ENCODE data around the gene LRMDA. TPM values are rescaled to one million over a fixed set of nuclear protein-coding genes. Genes with fewer than 3 reads are reported as not detected.

Gene LRMDA
- total and polyA plus RNA-seq, 2 donors (not counting 1 experiment from before 2014, with no cell fraction given): 0.12 TPM; not detected in 1

DNA sequence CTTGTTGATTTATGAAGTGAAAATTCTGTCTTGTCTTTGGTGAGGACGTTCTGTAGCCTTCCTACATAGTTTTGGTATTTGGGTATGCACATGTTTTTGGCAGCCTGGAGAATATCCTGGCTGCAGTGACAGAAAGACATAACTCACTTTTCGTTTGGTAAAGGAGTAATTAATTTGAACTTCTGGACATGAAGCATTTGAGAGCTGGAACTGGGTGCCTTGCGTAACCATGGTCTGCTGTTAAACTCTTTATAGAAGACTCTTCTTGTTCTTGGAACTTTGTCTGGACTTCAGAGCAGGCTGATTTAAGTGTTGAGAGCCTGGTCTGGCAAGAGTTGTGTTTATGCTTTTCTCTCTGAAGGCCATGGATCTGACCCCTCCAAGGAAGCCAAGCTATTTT is 231.3 kb downstream of the LRMDA start:
- CTCF ChIA-PET: no interaction called here
- Histone ChIP-seq H3K4me2 (replicated peaks; ENCODE audit: low read depth, low read length, poor library complexity, severe bottlenecking) (no peak overlapping the region), H3K4me1 (ENCODE audit: control insufficient read depth in 2 of 2, insufficient read depth in 2 of 2, low read length in 2 of 2) (no peaks in the 10 kb centered on the region), H3K27ac (ENCODE audit: low read length in 2 of 2) (no peak overlapping the region), H3K9me3 (ENCODE audit: control extremely low read depth in 1 of 3, control insufficient read depth in 2 of 3, insufficient read depth in 1 of 3, low read length in 2 of 3) (no peaks in the 10 kb centered on the region), H3K4me3 (ENCODE audit: control extremely low read depth in 1 of 5, extremely low read depth in 1 of 5, insufficient read depth in 1 of 5, low read depth in 2 of 5, low read length in 4 of 5) (no peak overlapping the region), H4K20me1 (ENCODE audit: control insufficient read depth, insufficient read depth, low read length, poor library complexity, severe bottlenecking) (no peaks in the 10 kb centered on the region), H3K36me3 (replicated peaks in 1 of 2; ENCODE audit: control extremely low read depth in 1 of 2, control insufficient read depth in 1 of 2, extremely low read depth in 1 of 2, insufficient read depth in 2 of 2, low read length in 1 of 2) (no peaks in the 10 kb centered on the region), H3K27me3 (replicated peaks in 1 of 4; ENCODE audit: control extremely low read depth in 1 of 4, control insufficient read depth in 3 of 4, insufficient read depth in 4 of 4, low read length in 3 of 4) (peaks cover 0 to 5% (median 0%) of the 10 kb centered on the region in 4 experiments), H2AFZ (ENCODE audit: insufficient read depth, low read depth, low read length, poor library complexity, severe bottlenecking) (no peak overlapping the region), H3K9ac (ENCODE audit: low read length) (no peak overlapping the region), H3K79me2 (ENCODE audit: control insufficient read depth, insufficient read depth, low read length) (no peaks in the 10 kb centered on the region)
- Mint-ChIP-seq H3K27me3 (peaks cover 8% of the 10 kb centered on the region), H3K4me3 (no peak overlapping the region), H3K4me1 (no peaks in the 10 kb centered on the region), H3K27ac (no peak overlapping the region), H3K9me3 (ENCODE audit: insufficient read depth) (no peaks in the 10 kb centered on the region)
- TF ChIP-seq, protein P1, sequence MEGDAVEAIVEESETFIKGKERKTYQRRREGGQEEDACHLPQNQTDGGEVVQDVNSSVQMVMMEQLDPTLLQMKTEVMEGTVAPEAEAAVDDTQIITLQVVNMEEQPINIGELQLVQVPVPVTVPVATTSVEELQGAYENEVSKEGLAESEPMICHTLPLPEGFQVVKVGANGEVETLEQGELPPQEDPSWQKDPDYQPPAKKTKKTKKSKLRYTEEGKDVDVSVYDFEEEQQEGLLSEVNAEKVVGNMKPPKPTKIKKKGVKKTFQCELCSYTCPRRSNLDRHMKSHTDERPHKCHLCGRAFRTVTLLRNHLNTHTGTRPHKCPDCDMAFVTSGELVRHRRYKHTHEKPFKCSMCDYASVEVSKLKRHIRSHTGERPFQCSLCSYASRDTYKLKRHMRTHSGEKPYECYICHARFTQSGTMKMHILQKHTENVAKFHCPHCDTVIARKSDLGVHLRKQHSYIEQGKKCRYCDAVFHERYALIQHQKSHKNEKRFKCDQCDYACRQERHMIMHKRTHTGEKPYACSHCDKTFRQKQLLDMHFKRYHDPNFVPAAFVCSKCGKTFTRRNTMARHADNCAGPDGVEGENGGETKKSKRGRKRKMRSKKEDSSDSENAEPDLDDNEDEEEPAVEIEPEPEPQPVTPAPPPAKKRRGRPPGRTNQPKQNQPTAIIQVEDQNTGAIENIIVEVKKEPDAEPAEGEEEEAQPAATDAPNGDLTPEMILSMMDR (IDR thresholded peaks at IDR 0.05): no peak
- POLR2A ChIA-PET: no interaction called here
- WGBS (ENCODE audit: insufficient coverage): 81% methylated on average over 2 of the region's 3 CpGs
- ATAC-seq (ENCODE audit: low read depth) (no peak), DNase-seq (no peak)
- intact Hi-C loops (cut with micrococcal nuclease): no loop called here

DNA sequence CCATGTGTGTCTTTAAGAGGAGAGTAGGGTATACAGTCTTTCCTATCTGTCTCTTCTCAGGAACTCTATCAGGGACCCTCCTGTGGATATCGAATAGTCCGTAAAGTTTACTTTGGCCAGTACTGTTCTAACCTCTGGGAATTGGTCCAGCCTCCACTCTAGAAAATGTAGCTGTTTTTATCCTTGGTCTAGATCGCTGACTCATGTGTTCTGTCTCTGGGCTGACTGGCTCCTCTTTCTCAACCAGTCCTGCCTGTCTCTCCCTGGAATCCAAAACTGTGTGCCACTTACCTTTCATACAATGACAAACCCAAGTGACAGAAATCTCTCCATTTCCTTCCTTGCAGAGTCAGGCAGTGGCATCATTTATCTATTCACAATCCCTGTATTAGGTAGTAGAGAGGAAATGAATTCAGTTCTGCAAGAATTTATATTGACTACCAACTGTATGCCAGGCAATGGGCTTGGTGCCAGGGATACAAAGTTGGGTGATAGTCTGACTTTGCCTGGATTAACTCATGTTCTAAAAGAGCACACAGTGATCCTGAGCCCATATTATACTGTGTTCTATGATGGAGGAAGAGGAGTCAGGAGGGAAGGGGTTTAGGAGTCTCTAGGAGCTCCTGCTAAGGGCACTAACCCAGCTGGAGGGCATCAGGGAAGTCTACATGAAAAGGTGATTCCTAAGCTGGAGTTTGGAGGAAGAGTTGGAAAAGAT is 232.7 kb downstream of the LRMDA start:
- Histone ChIP-seq H3K9me3 (ENCODE audit: control extremely low read depth in 1 of 3, control insufficient read depth in 2 of 3, insufficient read depth in 1 of 3, low read length in 2 of 3) (no peaks in the 10 kb centered on the region), H3K27ac (ENCODE audit: low read length in 2 of 2) (no peak overlapping the region), H3K79me2 (ENCODE audit: control insufficient read depth, insufficient read depth, low read length) (no peaks in the 10 kb centered on the region), H3K9ac (ENCODE audit: low read length) (no peak overlapping the region), H3K36me3 (replicated peaks in 1 of 2; ENCODE audit: control extremely low read depth in 1 of 2, control insufficient read depth in 1 of 2, extremely low read depth in 1 of 2, insufficient read depth in 2 of 2, low read length in 1 of 2) (no peaks in the 10 kb centered on the region), H4K20me1 (ENCODE audit: control insufficient read depth, insufficient read depth, low read length, poor library complexity, severe bottlenecking) (no peaks in the 10 kb centered on the region), H3K27me3 (replicated peaks in 1 of 4; ENCODE audit: control extremely low read depth in 1 of 4, control insufficient read depth in 3 of 4, insufficient read depth in 4 of 4, low read length in 3 of 4) (peaks cover 0 to 5% (median 0%) of the 10 kb centered on the region in 4 experiments), H3K4me2 (replicated peaks; ENCODE audit: low read depth, low read length, poor library complexity, severe bottlenecking) (no peak overlapping the region), H2AFZ (ENCODE audit: insufficient read depth, low read depth, low read length, poor library complexity, severe bottlenecking) (no peak overlapping the region), H3K4me1 (ENCODE audit: control insufficient read depth in 2 of 2, insufficient read depth in 2 of 2, low read length in 2 of 2) (no peaks in the 10 kb centered on the region), H3K4me3 (ENCODE audit: control extremely low read depth in 1 of 5, extremely low read depth in 1 of 5, insufficient read depth in 1 of 5, low read depth in 2 of 5, low read length in 4 of 5) (no peak overlapping the region)
- ATAC-seq (ENCODE audit: low read depth) (no peak), DNase-seq (no peak)
- Mint-ChIP-seq H3K27me3 (peaks cover 8% of the 10 kb centered on the region), H3K4me1 (no peaks in the 10 kb centered on the region), H3K27ac (no peak overlapping the region), H3K4me3 (no peak overlapping the region), H3K9me3 (ENCODE audit: insufficient read depth) (no peaks in the 10 kb centered on the region)
- TF ChIP-seq, protein P1 (IDR thresholded peaks at IDR 0.05): no peak
- no peak for TF ChIP-seq EZH2 (IDR thresholded peaks at IDR 0.05; ENCODE audit: borderline replicate concordance, insufficient read depth, low read depth, low read length, poor library complexity, severe bottlenecking)
- ChIA-PET CTCF (no interaction called here), POLR2A (no interaction called here)
- 90% methylated on average over 3 of the region's 3 CpGs for WGBS (ENCODE audit: insufficient coverage)
- intact Hi-C loops (cut with micrococcal nuclease): no loop called here
